ENCODE measurements around the gene TTC23.

DNA sequence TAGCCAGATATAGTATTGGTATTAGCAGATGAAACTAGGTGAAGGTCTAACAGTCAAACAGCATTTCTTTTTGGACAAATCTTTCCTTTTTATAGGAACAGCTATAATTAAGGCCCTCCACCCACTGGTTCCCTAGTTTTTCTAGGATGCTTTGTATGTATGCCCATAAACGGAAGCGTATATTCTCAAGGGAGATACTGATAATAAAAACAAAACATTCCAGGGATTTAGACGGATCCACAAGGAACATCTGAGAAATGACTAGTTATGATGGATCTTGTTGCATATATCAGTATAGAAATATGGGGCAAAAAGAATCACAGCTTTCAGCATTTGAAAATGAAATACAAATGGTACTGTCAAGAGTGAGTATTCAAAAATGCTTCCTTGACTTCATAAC is 24.4 kb upstream of the TTC23 start:
- TF ChIP-seq EZH2 (IDR thresholded peaks at IDR 0.05) (no peak), POLR2AphosphoS5 (IDR thresholded peaks at IDR 0.05; ENCODE audit: borderline replicate concordance, low read depth, low read length) (no peak)
